ENCODE results near the gene IFNA21. TPM values are rescaled to one million over a fixed set of nuclear protein-coding genes. Genes with fewer than 3 reads are reported as not detected.
"Not testable (repeated sequence)": the region's sequence is repeated elsewhere in the genome, so short reads cannot be mapped to it uniquely, and the experiment has no call there.

The IFNA21 gene
- total RNA-seq (2014; rRNA removed; shearing (Covaris generic)) (not detected in 2 replicates), polyA plus RNA-seq (2016; fragmentation: Nextera tagmentation; extraction: Ambion mirVana) (not detected in 2 replicates)
- long read RNA-seq, result 0 reads

DNA sequence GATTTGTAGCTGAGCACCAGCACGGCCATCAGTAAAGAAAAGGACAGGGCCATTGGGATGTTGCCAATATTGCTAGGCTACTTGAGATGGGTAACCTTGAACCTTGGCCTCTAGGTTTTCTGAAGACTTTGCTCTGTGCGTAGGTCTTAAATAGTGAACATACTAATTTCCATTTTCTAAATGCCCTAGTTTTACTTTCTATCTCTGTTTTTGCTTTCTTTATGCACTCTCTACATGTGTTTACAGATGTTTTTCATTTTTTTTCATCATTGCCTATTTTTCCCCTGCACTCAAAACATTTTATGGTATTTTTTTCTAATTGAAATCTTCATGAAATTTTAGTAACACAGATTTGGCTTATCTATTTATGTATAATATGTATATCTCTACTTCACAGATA is at the start of gene IFNA21:
TSS of gene IFNA21 (minus strand) at position 101 of the 400 bp plus-strand sequence. CDS start at position 53, 48 bp downstream.
- not testable (repeated sequence) for H3K27me3 ChIP-seq (ENCODE audit: insufficient read depth); H3K4me3 Mint-ChIP-seq; H2AFZ ChIP-seq; H3K9me2 ChIP-seq (ENCODE audit: insufficient read depth); H3K27me3 Mint-ChIP-seq (ENCODE audit: insufficient read depth, low read depth, poor library complexity); H4K20me1 ChIP-seq (replicated peaks; ENCODE audit: insufficient read depth); H3K4me2 ChIP-seq; H3K4me1 ChIP-seq (ENCODE audit: insufficient read depth); H3K4me1 Mint-ChIP-seq; H3K9me3 Mint-ChIP-seq; H3K27ac Mint-ChIP-seq; H3K27ac ChIP-seq (ENCODE audit: low read depth); DNase-seq (ENCODE audit: low spot score); H3K4me3 ChIP-seq; H3K36me3 ChIP-seq (ENCODE audit: insufficient read depth); H3K79me2 ChIP-seq (replicated peaks; ENCODE audit: insufficient read depth); ATAC-seq; H3K36me3 Mint-ChIP-seq (ENCODE audit: low read depth); H3F3A ChIP-seq (replicated peaks; ENCODE audit: low read depth)

DNA sequence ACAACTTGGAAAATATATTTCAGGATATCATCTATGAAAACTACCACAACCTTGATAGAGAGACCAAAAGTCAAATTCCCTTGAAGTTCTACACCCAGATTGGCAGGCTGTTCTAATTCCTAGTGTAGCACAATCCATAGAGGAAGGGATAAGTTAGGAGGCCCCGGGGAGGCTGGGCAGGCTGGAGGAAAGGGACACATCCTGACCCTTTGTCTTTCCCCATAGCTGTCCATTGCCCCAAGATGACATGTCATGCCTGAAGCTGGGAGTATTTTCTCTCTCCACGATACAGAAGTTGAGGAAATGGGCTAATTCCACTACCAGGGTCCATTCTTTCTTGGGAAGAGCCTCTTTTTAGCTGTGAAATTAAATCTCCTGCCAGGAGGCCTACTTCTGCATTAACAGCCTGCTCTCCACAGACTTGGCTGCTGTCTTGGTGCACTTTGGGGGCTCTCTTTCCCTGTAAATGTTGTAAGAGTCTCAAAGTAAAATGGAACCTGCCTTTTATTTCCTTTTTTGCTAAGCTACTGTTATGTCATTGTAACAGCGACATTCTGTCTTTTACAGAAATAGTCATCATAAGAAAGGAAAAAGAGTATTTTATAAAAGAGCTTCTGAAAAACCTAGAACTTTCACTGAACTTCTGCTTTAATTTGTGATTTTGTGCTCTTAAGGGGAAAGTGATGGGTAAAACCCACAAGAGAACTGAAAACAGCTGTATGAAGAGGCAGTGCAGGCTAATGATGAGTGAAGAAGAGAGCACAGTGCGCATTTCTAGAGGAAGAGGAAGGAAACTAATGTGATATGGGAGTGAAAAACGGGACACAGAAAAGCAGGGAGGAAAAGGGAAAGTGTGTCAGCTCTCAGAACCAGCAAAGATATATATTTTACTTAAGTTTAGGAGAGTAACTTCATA is 47.2 kb upstream of the IFNA21 start:
- H2AFZ ChIP-seq, result not testable (repeated sequence)
- ATAC-seq, result peak; percentile 31; the same call in 1 of the 3 replicates

DNA sequence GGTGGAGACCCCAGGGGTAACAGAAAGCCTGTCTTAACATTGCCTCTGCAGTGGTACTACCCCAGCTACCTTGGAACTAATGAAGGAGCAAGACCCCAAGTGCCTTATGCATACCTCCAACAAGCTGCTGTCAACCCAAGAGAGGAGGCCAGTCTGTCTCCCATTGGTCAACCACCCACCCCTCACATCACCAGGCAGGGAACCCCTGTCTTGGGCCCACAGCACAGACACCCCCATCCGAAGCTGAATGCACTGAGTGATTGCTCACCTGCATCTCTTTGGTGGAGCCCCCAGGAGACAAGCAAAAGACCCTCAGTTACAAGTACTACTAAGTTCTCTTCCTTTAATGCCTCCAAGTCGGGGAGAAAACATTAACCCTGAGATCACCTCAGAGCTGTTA is 45.7 kb upstream of the IFNA21 start:
- H3K36me3 Mint-ChIP-seq (ENCODE audit: low read depth); H3K27me3 ChIP-seq (ENCODE audit: insufficient read depth); H3K4me1 ChIP-seq (ENCODE audit: insufficient read depth); H3K27me3 Mint-ChIP-seq (ENCODE audit: insufficient read depth, low read depth, poor library complexity); H3K27ac ChIP-seq (ENCODE audit: low read depth); ATAC-seq; DNase-seq (ENCODE audit: low spot score); H2AFZ ChIP-seq; H3K4me1 Mint-ChIP-seq; H3K4me3 ChIP-seq; H3K36me3 ChIP-seq (ENCODE audit: insufficient read depth); H3K79me2 ChIP-seq (replicated peaks; ENCODE audit: insufficient read depth); H3F3A ChIP-seq (replicated peaks; ENCODE audit: low read depth); H3K27ac Mint-ChIP-seq; H4K20me1 ChIP-seq (replicated peaks; ENCODE audit: insufficient read depth); H3K4me2 ChIP-seq; H3K9me3 Mint-ChIP-seq; H3K4me3 Mint-ChIP-seq; H3K9me2 ChIP-seq (ENCODE audit: insufficient read depth): not testable (repeated sequence)

More for the DNA sequence above, 47.2 kb upstream of the IFNA21 start:
- not testable (repeated sequence) for H3K79me2 ChIP-seq (replicated peaks; ENCODE audit: insufficient read depth); H3K4me2 ChIP-seq; H3K9me3 Mint-ChIP-seq; H3K36me3 Mint-ChIP-seq (ENCODE audit: low read depth); H3K9me2 ChIP-seq (ENCODE audit: insufficient read depth); H3K36me3 ChIP-seq (ENCODE audit: insufficient read depth); H3F3A ChIP-seq (replicated peaks; ENCODE audit: low read depth); H3K27ac Mint-ChIP-seq; H4K20me1 ChIP-seq (replicated peaks; ENCODE audit: insufficient read depth); H3K27me3 Mint-ChIP-seq (ENCODE audit: insufficient read depth, low read depth, poor library complexity); H3K4me3 Mint-ChIP-seq; H3K27me3 ChIP-seq (ENCODE audit: insufficient read depth); H3K4me3 ChIP-seq; H3K27ac ChIP-seq (ENCODE audit: low read depth); H3K4me1 Mint-ChIP-seq; H3K4me1 ChIP-seq (ENCODE audit: insufficient read depth)
- DNase-seq (ENCODE audit: low spot score), result peak; percentile 8
- TF ChIP-seq, protein P1, sequence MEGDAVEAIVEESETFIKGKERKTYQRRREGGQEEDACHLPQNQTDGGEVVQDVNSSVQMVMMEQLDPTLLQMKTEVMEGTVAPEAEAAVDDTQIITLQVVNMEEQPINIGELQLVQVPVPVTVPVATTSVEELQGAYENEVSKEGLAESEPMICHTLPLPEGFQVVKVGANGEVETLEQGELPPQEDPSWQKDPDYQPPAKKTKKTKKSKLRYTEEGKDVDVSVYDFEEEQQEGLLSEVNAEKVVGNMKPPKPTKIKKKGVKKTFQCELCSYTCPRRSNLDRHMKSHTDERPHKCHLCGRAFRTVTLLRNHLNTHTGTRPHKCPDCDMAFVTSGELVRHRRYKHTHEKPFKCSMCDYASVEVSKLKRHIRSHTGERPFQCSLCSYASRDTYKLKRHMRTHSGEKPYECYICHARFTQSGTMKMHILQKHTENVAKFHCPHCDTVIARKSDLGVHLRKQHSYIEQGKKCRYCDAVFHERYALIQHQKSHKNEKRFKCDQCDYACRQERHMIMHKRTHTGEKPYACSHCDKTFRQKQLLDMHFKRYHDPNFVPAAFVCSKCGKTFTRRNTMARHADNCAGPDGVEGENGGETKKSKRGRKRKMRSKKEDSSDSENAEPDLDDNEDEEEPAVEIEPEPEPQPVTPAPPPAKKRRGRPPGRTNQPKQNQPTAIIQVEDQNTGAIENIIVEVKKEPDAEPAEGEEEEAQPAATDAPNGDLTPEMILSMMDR (conservative IDR thresholded peaks at IDR 0.05; ENCODE audit: low read depth in 2 of 2), result peak; percentile 19 to 44; a peak in 3 of 4 replicates

DNA sequence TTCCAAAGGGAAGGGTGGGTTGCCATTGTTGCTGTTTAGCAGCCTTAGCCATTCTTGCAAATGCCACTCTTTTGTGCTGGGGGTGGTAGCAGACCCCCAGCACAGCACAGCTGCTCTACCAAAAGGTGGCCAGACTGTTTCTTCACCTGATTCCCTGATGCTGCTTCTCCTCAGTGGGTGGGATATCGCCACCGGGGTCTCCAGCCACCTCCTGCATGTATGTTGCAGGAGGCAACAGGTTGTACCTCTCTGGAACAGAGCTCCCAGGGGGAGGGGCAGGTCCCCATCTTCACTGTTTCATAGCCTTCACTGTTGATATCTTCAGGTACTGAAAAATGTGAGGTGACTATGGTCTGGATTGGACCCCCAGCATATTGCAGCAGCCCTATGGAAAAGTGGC is 44.3 kb upstream of the IFNA21 start:
- H3K9me3 Mint-ChIP-seq; H3K27ac Mint-ChIP-seq; H2AFZ ChIP-seq; ATAC-seq; H3K36me3 Mint-ChIP-seq (ENCODE audit: low read depth); H3K27ac ChIP-seq (ENCODE audit: low read depth); H3F3A ChIP-seq (replicated peaks; ENCODE audit: low read depth); H3K9me2 ChIP-seq (ENCODE audit: insufficient read depth); H3K4me1 ChIP-seq (ENCODE audit: insufficient read depth); H3K79me2 ChIP-seq (replicated peaks; ENCODE audit: insufficient read depth); H3K27me3 ChIP-seq (ENCODE audit: insufficient read depth); H3K4me3 ChIP-seq; H3K4me2 ChIP-seq; H3K36me3 ChIP-seq (ENCODE audit: insufficient read depth); H3K4me3 Mint-ChIP-seq; H3K4me1 Mint-ChIP-seq; DNase-seq (ENCODE audit: low spot score); H4K20me1 ChIP-seq (replicated peaks; ENCODE audit: insufficient read depth); H3K27me3 Mint-ChIP-seq (ENCODE audit: insufficient read depth, low read depth, poor library complexity): not testable (repeated sequence)

Measured in GM23338 (cell line).